HG02678 (cell line): ENCODE data around the gene EPSTI1.

Experiments
- ATAC-seq: cut with Tn5 transposase; IDR thresholded peaks from one replicate; pipeline ENCODE4 v1.9.1; 2021; ENCODE audit warnings: mild to moderate bottlenecking, moderate library complexity; ENCODE audit not compliant: unreplicated experiment

Gene EPSTI1

GRCh38 chr13:42971691-42972347, 20.2 kb downstream of the EPSTI1 start:
- peak; percentile 49 for ATAC-seq

DNA sequence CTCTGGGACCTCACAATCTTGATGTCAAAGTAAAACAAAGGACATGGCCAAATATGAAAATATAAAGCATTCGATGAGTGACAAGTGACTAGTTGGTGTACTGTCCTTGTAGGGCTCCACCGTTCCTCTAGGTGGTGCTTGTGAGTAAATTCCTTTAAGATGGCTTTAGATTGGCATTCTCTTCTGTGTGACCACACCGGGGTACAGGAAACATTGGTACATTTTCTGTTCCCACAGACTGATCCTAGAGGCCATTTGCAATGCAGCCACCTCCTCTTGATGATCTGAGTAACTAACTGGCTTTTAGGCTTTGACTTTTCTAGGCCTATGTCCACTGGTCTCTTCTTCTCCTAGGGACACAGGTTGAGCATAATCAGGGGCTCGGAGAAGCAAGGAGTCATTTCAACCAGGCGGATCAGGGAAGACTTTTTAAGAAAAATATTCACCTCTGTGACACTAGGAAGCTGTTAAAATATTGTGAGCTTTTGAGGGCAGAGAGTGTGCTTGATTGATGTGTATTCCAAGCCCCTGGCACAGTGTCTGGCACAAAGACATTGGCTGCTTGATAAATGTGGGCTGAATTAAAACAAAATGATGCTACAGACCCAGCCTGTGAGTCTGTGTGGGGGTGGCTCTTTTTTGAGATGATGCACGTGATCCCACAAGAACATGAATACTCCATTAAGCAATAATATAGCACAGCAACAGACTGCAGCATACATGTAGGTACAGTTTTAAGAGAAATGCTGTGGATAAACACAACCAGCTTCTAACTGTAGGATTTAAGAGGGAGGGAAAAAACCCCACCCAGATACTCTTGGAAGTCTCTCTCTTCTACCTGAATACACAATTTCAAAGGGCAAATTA, 21.0 kb downstream of the EPSTI1 start:
- peak; percentile 64 for ATAC-seq

GRCh38 chr13:42969565-42970172, 22.4 kb downstream of the EPSTI1 start:
- peak; percentile 53 for ATAC-seq

- ATAC-seq: no peak
Observed at GRCh38 chr13:42968906-42969305, 23.1 kb downstream of the EPSTI1 start.

DNA sequence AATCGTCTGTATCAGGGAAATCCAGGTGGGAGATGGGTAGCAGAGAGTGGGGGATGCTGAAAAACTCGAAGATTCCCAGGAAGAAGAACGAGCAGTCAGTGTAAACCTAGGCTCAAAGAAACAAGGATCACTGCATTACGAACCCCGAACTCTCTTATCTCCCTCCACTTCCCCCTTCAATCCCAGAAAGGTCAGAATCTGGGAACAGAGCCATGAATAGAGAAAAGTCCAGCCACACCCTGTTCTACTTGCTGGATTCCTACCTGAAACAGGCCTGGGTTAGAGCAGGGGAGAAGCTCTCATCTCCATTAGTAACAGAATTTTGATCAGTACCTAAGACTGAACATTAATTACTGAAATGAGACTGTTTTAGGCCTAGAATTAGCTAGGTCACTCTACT, 24.4 kb downstream of the EPSTI1 start:
- no peak for ATAC-seq

DNA sequence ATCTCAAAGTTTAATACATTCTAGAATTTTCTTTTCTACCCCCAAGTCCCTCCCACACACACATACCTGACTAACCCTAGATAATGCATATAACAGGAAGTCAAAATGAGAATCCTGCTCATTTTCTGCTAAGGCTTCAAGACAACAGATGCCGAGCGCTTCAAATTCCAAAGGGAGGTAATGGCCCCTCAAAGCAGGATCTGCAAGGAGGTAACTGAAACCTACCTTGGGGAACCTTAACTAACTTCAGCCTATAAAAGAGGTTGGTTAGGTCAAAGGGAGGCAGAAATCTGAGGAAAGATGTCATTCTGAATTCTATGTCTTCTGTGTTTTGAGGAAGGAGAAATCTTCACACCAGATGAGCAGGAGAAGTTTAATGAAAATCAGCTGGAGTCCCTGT, 26.8 kb downstream of the EPSTI1 start:
- no peak for ATAC-seq

DNA sequence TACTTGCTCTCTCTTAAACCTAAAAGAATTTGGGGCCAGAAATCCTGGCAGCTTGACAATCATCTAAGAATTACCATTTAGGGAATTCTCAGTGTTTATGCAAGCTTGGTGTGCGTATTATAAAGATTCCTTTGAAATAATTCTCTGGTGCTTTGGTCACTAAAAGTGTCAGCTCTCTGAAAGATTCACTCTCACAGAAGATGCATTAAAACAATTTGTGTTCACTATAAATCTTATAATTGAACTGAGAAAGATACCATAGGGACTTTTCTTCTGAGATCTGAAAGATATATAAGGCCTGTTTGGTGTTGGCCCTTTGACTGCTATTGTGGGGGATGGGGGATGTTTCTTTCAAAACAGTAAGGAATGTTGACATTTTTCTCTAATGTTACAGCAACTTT, 27.3 kb downstream of the EPSTI1 start:
- ATAC-seq: no peak

- ATAC-seq: no peak
Observed at GRCh38 chr13:42959615-42960014, 32.4 kb downstream of the EPSTI1 start.

DNA sequence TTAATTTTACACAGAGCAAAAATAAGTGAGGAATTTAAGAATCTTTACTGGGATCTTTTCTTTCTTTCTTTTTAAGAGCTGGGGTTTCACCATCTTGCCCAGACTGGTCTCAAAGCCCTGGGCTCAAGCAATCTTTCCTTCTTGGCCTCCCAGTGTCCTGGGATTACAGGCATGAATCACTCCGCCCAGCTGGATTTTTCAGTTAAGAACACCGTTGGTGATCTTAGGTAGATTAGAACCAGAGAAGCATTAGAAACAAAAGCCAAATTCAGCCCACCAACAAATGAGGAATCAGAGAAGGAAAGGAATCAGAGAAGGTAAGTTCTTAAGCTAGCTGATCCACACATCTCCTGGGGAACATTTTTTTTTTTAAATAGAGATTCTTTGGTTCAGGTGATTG, 34.2 kb downstream of the EPSTI1 start:
- ATAC-seq: no peak

- ATAC-seq: no peak
Observed at GRCh38 chr13:42950181-42950580, 41.9 kb downstream of the EPSTI1 start.

DNA sequence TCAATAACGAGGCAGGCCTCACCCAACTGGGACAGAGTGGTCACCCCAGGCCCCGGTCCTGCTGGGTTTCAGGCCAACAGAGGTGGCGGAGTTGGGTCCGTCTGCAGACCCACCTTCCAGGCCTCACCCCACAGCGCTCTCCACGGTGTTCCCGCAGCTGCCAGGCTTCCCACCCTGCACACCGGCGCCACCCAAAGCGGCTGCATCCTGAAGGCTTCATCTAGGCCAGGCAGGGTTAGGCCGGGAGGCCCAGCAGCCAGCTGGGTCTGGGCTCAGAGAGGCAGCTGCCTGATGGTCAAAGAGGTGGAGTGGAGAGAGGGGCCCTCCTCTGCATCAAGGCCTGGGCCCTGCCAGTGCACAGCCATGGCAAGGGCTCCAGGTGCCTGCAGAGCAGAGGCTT, 44.1 kb downstream of the EPSTI1 start:
- ATAC-seq: no peak

DNA sequence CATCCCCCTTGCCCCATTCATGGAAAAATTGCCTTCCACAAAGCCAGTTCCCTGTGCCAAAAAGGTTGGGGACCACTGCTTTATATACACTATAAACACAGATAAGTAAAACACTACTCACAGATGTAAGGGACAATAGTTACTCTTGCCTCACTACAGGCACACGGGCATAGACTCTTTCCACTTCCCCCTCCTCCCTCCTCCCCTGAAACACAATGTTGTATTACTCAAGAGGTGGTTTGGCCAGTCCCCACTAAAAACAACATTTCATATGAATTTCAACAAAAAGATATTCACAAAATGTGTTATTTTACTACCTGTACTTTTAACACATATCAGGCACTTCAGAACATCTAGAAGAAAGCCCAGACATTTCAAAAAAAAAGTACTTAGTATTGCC, 45.1 kb downstream of the EPSTI1 start:
- ATAC-seq: no peak

DNA sequence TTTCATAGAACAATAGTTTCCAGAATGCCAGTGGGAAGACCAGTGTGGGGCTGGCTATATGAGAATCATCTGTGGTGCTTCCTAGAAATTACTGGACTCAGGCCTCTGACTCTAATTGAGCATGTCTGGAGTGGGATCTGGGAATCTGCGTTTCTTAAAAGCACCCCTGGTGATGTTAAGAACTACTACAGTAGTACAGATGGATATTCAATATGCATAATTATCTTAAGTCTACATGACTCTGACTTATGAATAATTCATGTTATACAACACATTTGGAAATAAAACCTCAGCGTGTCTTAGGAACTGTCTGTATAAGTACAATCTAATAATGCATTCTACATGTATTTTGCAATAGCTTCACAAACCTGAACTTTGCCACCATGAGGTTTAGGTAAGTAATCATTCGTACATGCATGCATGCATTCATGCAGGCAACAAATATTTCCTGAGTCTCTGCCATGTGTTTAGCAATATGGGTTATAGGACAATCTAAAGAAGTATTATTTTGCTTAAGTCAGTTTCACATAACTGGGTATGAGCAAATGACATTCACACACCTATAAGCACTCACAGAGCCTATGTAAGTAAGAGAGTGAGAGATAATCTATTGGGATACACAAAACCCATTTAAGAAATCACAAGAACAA, 62.0 kb downstream of the EPSTI1 start:
- no peak for ATAC-seq

DNA sequence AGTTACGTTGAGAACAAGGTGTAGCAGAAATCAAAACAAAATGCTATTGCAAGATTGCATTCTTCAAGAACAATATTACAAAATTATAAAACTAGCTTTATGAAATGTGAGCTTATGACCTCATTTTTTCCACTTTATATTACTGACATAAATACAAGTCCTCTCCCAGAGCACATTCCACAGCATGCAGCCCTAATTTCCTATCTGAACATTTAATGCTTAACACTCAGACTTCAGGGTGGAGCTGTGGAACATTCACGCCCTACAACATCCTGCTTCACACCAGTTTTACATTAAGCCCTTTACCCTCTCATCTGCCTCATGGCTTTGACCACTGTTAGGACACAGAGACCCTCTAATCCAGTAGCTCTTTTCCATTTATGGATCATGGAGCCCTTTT, 65.5 kb downstream of the EPSTI1 start:
- no peak for ATAC-seq

DNA sequence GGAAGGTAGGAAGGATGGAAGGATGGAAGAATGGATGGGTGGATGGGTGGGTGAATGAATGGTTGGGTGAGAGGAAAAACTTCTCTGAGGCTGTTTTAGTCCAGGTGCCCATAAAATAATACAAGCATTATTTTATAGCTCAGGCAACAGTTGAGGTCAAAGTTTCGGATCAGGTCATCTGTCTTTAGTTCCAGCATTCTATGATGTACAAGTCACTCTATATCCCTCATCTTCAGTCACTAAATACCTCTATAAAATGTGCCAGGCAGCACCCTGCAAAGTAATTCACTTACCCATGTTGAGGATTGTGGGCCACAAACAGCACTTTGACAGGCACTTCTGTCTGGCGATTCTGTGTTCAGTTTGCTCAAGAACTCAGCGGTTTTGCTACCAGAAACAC, 66.0 kb downstream of the EPSTI1 start:
- no peak for ATAC-seq

DNA sequence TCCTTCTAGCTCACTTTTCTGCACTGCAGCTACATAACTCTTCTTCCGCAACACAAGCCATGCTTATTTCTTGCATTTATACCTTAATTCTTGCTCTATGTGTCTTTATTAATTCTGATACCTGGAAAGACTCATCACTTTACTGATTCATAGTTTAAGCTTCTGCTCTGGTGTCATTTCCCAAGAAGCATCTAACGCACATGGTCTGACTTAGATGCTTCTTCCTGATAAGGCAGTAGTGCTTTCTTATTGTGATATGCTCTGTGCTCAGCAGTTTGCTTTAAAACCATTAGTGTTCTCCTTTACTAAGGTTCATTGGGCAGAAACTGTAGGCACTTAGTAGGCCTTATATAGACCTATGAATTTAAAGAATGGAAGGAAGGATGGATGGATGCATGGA, 66.4 kb downstream of the EPSTI1 start:
- ATAC-seq: no peak

DNA sequence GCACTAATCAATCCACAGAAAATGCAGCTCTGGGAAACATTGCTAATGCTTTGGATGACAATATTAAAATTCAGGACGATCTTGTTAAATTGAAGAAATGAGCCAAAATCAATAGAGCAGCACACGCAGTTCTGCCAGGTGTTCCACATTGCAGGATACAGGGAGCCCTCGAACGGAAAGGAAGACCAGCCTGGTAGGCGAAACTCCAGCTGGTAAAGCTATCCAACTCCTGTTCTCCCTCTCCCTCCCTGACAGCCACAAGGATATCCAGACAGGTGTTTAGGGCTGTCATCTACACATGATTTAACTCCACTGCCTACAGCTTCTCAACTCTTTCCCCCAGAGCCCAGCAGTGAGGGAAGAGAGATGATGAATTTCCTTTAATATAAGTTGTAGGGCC, 67.7 kb downstream of the EPSTI1 start:
- ATAC-seq: no peak

DNA sequence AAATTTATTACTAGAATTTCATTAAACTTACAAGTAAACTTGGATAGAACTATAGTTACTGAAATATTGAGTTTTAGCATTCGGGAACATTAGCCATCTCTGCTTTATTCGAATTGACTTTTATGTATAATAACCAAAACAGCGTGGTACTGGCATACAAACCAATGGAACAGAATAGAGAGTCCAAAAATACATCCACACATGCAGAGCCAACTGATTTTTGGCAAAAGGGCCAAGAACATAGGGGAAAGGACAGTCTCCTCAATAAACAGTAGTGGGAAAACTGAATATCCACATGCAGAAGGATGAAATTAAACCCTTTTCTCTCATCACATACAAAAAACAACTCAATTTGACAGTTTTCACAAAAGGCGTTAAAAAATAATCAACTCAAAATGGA, 84.3 kb downstream of the EPSTI1 start:
- ATAC-seq: no peak

DNA sequence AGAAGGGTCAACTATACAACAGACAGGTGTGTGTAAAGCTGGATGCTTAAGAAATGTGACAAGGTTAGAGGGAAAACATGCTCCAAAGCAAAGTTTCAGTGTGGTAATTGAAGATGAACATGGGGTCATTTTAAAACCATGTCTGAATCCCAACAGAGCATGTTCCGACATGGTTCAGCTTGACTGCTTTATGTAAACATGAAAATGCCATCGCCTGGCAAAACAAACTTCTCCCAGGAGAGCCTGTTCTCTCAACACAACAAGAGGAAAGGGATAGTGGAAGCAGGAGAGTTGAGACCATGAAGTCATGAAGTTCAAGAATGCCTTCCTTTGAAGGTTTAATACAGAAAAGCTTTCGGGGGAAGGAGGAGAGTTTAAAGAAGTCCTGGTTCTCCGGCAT, 85.8 kb downstream of the EPSTI1 start:
- no peak for ATAC-seq

DNA sequence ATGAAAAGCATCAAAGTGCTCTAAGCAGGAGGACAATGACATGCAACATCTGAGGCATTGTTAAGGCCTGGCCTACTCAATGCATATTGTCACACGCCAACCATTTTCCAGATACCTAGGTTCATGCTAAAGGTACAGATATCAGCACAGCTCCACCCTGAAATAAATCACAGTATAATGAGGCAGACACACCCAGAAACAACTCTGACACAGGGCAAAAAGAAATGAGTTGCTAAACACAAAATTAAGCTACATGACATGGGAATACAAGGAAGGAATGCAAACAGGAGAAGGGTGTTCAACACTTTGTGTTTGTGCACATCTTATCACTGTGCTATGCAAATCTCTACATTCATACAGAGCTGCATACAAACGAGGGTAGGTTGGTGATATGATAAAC, 86.5 kb downstream of the EPSTI1 start:
- no peak for ATAC-seq

GRCh38 chr13:42899266-42899665, 92.8 kb downstream of the EPSTI1 start:
- no peak for ATAC-seq

DNA sequence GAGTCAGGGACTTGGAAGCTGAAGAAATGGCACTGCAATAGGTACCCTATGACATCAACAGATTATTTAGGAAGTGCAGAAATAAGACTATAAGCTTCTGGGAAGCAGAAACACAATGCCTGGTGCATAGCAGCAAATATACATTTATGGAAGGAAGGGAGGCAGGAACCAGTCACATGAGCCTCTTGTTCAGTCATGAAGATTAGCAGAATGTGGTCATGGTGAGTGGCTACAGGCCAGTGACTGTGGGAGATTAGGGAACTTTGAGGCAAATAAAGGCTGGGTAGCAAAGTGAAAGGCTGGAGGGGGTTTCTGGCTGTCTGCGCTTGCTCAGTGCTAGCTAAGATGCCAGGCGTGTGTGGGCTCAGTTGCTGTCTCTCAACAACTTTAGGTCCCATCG, 96.3 kb downstream of the EPSTI1 start:
- ATAC-seq: no peak
